Measurements from ENCODE around the gene HSH2D. TPM values are rescaled to one million over a fixed set of nuclear protein-coding genes. Genes with fewer than 3 reads are reported as not detected.
A peak's percentile ranks its signal among the peaks of the same experiment; 100 is the strongest.

The HSH2D gene
- polyA plus RNA-seq, 1 donor: 0.43 TPM

DNA sequence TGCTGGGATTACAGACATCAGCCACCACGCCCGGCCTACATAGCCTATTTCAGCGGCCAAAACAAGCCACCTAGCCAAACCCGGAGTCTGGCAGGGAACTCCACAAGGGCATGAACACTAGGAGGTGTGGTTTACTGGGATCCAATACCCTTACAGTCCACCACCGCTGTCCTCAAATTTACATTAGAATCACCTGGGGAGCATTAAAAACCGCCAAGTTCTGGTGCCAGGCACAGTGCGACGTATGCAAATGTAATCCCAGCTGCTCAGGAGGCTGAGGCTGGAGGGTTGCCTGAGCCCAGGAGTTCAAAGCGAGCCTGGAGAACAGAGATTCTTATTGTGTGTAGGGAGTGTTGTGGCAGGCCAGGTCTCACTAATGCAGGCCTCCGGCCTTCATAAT, 50.0 kb downstream of the HSH2D start:
- no peak for DNase-seq

DNA sequence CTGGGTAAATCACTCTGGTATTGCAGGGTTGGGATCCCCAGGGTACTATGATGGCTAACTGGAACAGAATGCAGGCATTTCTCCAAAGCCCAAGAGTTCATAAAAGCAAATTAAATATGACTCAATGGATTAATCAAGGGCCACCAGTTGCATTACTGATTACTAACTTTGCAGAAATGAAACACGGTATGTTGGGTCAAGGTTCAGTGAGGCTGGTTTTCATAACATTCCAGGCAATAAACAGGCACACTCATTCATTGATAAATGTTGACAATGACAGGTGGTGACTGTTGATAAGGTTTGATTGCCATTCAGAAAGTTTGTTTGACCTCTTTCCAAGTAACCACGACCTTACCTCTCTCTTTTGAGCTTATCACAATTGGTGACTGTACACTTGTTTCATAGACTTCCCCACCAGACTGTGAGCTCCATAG, 53.7 kb downstream of the HSH2D start:
- DNase-seq: no peak

GRCh38 chr19:16197622-16198369, 54.3 kb downstream of the HSH2D start, which contains the start of gene AP1M1:
AP1M1 (plus strand) TSS chr19:16197911; CDS start chr19:16198027, 116 bp downstream.
- peak; percentile 96 for DNase-seq

DNA sequence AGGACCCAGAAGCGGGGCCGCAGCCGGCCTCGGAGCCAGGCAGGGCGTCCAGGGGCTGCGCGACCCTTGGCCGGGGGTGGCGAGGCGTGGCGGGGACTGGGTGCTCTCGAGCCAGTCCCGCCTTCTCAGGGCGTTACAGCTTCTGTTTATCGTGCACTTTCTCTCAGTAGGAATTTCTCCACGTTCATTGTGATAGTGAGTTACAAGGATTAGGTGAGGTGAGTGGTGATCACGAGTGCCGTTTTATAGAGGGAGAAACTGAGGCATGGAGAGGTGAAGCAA, 54.8 kb downstream of the HSH2D start:
- no peak for DNase-seq

DNA sequence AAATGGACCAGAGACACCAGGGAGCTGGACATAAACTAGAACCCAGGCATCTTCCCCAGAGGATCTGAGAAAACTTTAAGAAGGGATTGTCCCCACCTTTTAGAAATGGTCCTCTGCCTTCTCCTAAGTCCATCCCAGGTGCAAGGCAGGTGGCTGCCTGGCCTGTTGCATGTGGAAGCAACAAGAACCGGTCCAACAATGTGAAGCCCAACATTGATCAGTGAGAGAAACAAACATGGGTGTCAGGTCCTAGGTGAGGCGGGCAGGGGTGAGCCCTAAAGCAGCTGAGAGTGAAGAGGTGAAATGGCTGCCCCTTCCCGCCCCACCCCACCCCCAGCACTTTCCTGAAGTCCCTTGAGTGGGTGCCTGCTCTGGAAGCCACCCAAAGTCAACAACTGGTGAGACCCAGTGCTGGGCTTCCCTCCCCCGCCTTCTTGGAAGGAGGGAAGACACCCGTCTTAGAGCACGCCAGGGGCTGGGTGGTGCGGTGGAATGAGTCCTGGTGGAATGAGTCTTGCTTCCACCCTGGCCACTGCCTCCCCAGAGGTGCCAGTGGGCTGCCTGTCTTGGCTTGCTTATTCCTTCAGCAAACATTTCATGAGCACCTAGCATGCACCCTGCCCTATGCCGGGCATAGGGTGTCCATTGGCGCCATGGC, 55.9 kb downstream of the HSH2D start:
- no peak for DNase-seq

DNA sequence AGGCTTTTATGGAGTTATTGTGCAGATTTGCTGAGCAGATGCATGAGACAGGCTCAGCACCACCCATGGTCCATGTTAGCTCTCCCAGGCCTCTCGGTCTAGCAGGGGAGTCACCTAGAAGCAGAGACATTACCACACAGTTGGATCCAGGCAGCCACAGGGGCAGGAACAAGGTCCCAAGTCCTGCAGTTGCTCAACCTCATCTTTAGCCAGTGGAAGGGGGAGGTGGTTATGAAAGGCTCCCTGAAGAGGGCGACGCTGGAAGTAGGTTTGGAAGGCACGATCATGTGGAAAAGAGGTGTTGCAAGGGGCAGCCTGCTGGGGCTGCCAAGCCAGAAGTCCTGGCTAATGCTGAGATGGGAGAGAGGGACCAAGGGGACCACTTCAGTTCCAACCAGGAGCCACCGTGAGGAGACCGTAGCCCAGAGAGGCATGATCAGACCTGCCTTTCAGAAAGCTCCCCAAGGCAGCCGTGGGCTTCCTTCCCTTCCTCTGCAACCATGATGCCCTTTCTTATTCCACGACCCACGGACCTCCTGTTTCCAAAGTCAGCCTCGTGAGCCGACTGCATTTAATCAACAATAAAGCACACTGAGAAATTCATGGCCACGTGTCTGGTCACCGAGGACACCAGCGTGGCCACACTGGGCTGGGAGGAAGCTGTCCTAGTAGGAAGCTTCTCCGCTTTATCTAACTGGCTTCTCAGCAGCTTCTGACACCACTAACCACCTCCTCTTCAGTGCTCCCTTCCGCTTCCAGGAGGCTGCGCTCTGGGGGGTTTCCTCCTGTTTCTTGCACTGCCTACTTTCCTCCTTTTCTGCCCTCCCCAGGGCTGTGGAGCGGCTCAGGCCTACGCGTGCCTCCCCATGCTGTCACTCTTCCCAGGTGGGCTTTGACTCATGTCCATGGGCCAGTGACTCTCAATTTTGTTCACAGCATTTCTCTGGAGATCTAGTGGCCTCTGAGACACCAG, 56.8 kb downstream of the HSH2D start:
- no peak for DNase-seq

DNA sequence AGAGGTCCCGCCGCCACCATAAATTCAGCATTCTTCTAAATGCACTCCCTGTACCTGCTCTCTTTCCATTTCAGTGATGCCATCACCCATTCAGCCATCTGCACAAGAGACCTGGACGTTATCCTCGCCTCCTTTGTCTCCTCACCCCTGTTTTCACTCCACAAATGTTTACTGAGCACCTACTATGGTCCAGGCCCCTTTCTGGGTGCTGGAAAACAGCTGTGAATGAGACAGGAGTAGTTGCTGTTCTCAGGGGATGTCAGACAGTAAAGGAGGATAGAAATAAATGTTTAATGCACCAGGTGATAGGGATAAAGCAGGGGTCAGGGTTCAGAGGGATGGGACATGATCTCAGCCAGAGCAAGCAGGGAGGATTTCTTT, 57.5 kb downstream of the HSH2D start:
- DNase-seq: no peak

- no peak for DNase-seq
These were observed 59.1 kb downstream of the HSH2D start for GRCh38 chr19:16202320-16203255.

GRCh38 chr19:16203256-16204004, 59.9 kb downstream of the HSH2D start:
- DNase-seq: no peak

GRCh38 chr19:16204005-16204294, 60.5 kb downstream of the HSH2D start:
- DNase-seq: no peak

DNA sequence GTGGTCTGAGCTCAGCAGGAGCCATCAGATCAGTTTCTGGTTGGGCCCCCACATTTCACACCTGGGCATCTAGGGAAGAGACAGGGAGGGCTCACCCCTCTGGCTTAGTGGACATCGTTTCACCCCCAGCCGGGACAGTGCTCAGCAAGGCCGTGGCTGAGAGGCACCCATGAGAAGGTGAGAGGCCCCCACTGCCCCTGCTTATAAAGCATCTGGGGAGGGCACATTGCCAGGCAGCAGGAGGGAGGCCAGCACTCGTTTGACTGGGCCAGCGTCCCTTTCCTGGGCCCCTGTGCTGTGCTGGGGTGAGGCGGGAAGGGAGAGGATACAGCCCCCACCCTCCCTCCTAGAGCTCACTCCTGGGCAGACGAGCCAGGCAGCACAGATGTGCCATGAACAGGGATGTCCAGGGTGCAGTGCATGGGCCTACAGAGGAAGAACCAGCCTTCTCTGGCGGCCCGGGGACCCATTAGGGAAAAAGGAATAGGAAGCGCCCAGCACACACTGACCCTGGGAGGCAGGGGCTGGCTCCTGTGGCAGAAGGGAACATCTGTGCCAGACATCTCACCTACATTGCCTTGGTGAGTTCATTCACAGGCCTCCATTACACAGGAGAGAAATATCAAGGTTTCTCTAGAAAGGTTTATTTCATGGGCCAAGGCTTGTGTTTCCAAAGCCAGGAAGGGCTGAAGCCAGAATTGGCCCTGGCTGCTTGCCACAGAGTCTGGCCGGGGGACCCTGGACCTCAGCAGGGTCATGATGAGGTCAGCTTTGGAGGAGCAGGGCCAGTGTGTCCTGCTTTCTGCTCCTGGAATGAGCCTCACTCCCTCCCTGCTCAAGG, 61.9 kb downstream of the HSH2D start:
- no peak for DNase-seq

DNA sequence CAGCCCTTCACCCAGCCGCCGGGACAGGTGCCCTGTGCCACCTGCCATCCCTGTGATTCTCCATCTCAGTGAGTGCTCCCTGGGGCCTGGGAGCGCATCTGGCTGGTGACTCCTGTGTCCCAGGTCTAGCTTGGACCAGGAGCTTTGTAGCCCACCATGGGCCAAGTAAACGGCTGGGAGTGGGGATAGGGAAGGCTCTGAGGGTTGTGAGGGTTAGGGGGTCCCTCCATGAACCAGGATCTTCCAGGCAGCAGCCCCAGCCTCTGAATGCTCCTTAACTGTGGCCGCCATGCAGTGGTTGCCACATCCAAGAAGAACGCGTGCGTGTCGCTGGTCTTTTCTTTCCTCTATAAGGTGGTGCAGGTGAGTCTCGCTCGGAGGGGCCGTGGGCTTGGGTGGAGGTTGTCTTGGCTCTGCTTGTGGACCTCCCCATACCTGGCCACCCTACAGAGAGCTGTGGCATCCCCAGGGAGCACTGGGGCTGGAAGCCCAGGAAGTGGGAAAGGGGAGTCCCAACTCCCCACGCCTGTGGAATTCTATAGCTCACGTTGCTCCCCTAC, 62.6 kb downstream of the HSH2D start:
- no peak for DNase-seq

DNA sequence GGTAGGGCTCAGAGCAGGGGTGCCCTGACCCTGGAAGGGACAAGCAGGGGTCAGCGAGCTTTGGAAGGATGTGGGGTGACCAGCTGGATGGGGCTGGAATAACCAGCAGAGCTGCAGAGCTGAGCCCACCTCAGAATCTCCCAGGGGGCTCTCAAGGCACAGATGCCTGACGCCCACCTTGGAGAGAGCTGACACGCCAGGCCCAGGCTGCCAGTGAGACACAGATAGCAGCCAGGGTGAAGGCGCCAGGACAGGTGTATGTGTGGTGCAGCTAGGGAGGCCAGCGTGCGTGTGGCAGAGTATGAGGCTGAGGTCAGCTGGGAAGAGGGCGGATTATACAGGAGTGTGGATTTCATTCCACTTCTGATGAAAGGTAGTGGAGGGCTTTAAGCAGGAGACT, 63.2 kb downstream of the HSH2D start:
- no peak for DNase-seq

DNA sequence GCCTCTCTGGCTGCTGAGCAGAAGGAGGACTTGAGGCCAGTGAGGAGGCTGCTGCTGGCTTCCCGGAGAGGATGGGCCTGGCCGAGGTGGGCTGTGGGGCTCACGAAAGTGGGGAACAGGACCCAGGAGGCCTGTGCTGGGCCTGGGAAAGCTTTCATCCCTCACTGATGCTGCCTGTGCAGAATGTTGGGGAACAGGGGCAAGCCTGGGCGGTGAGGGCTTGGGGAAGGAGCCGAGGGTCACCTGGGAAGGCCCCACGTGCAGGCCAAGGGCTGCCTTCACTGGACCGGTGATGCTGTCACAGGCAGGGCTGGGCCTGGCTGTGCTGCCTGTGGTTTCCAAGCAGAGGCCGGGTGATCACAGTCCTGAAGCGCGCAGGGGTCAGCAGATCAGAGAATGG, 63.6 kb downstream of the HSH2D start:
- no peak for DNase-seq

- no peak for DNase-seq
These were observed 64.1 kb downstream of the HSH2D start for GRCh38 chr19:16207490-16208025.
